WTC11 (cell line): ENCODE results near the gene DOK5. TPM values are rescaled to one million over a fixed set of nuclear protein-coding genes. Genes with fewer than 3 reads are reported as not detected.

Experiments used
- ATAC-seq: fragments of 200-7000 bp; cut with Tn5 transposase; 2 replicates; pipeline ENCODE4 v1.10.0; 2021; ENCODE audit warnings: mild to moderate bottlenecking, moderate library complexity
- CTCF ChIA-PET: fragments of 300-600 bp; sonication (Branson Sonifier 250); formaldehyde crosslinking; loops from one replicate; lab custom pipeline; 2021; ENCODE audit warnings: antibody characterized with exemption; lab: Charles Lee
- POLR2A ChIA-PET: fragments of 350-600 bp; sonication (Branson Sonifier 250); formaldehyde crosslinking; loops from one replicate; lab custom pipeline; 2021; ENCODE audit warnings: antibody characterized with exemption; lab: Charles Lee
- DNase-seq: peaks from one replicate; pipeline ENCODE4 v3.0.0; 2021; ENCODE audit warnings: low spot score
- H3K27ac Mint-ChIP-seq: 2 replicates; pipeline ENCODE4 v1.8.0; 2021; ENCODE audit warnings: mixed read lengths
- H3K27me3 Mint-ChIP-seq: 2 replicates; pipeline ENCODE4 v1.8.0; 2021; ENCODE audit warnings: low read depth, mild to moderate bottlenecking, moderate library complexity, mixed read lengths
- H3K36me3 Mint-ChIP-seq: 2 replicates; pipeline ENCODE4 v1.8.0; 2021; ENCODE audit warnings: mixed read lengths
- H3K4me1 Mint-ChIP-seq: 2 replicates; pipeline ENCODE4 v1.8.0; 2022; ENCODE audit warnings: mixed read lengths
- H3K4me3 Mint-ChIP-seq: 2 replicates; pipeline ENCODE4 v1.8.0; 2021; ENCODE audit warnings: mild to moderate bottlenecking, moderate library complexity, mixed read lengths
- H3K9me3 Mint-ChIP-seq: 2 replicates; pipeline ENCODE4 v1.8.0; 2021; ENCODE audit warnings: mixed read lengths
- ATF2 ChIP-seq: sonication (generic); formaldehyde crosslinking; IDR thresholded peaks from 2 replicates; pipeline ENCODE4 v1.8.1; 2022; ENCODE audit warnings: low read depth, missing genetic modification reagents, borderline replicate concordance
- CDX4 ChIP-seq: fragments of 250-450 bp; sonication (Bioruptor Pico); IDR thresholded peaks from 2 replicates; pipeline ENCODE4 v1.9.0; 2021; ENCODE audit warnings: moderate library complexity, mild to moderate bottlenecking, inconsistent platforms, borderline replicate concordance
- E2F1 ChIP-seq: sonication (generic); formaldehyde crosslinking; IDR thresholded peaks from 2 replicates; pipeline ENCODE4 v1.8.0; 2022; ENCODE audit warnings: mild to moderate bottlenecking, missing genetic modification reagents
- E2F5 ChIP-seq: sonication (generic); formaldehyde crosslinking; IDR thresholded peaks from 2 replicates; pipeline ENCODE4 v1.8.1; 2022; ENCODE audit warnings: mild to moderate bottlenecking, moderate library complexity, missing genetic modification reagents
- ESRRA ChIP-seq: sonication (generic); formaldehyde crosslinking; IDR thresholded peaks from 2 replicates; pipeline ENCODE4 v1.8.1; 2022; ENCODE audit warnings: mild to moderate bottlenecking, missing genetic modification reagents, borderline replicate concordance
- ETV6 ChIP-seq: sonication (generic); formaldehyde crosslinking; IDR thresholded peaks from 2 replicates; pipeline ENCODE4 v1.8.1; 2022; ENCODE audit warnings: mild to moderate bottlenecking, missing genetic modification reagents
- FOXK1 ChIP-seq: sonication (generic); formaldehyde crosslinking; IDR thresholded peaks from 2 replicates; pipeline ENCODE4 v1.8.0; 2022; ENCODE audit warnings: mild to moderate bottlenecking, moderate library complexity, missing genetic modification reagents
- GABPB1 ChIP-seq: sonication (generic); formaldehyde crosslinking; IDR thresholded peaks from 2 replicates; pipeline ENCODE4 v1.8.1; 2023; ENCODE audit warnings: mild to moderate bottlenecking, missing genetic modification reagents
- GTF2I ChIP-seq: fragments of 250-450 bp; sonication (Bioruptor Pico); conservative IDR thresholded peaks from 2 replicates; pipeline ENCODE4 v1.4.0; 2021; ENCODE audit warnings: mild to moderate bottlenecking
- KAT7 ChIP-seq: sonication (generic); formaldehyde crosslinking; IDR thresholded peaks from 2 replicates; pipeline ENCODE4 v1.8.1; 2023; ENCODE audit warnings: missing genetic modification reagents, mild to moderate bottlenecking, borderline replicate concordance
- NR1H2 ChIP-seq: sonication (generic); formaldehyde crosslinking; IDR thresholded peaks from 2 replicates; pipeline ENCODE4 v1.9.0; 2021; ENCODE audit warnings: mild to moderate bottlenecking, moderate library complexity, missing genetic modification reagents
- SMAD3 ChIP-seq: sonication (generic); formaldehyde crosslinking; IDR thresholded peaks from 2 replicates; pipeline ENCODE4 v1.8.0; 2022; ENCODE audit warnings: missing genetic modification reagents, mild to moderate bottlenecking, borderline replicate concordance
- USF2 ChIP-seq: sonication (generic); formaldehyde crosslinking; IDR thresholded peaks from 2 replicates; pipeline ENCODE4 v1.8.1; 2023; ENCODE audit warnings: mild to moderate bottlenecking, missing genetic modification reagents, moderate library complexity
- ZNF138 ChIP-seq: sonication (generic); formaldehyde crosslinking; conservative IDR thresholded peaks from 2 replicates; pipeline ENCODE4 v1.8.1; 2022; ENCODE audit warnings: mild to moderate bottlenecking, moderate library complexity, missing genetic modification reagents
- ZNF219 ChIP-seq: sonication (generic); formaldehyde crosslinking; IDR thresholded peaks from 2 replicates; pipeline ENCODE4 v1.8.0; 2023; ENCODE audit warnings: missing genetic modification reagents, mild to moderate bottlenecking, borderline replicate concordance
- ZNF263 ChIP-seq: sonication (generic); formaldehyde crosslinking; IDR thresholded peaks from 2 replicates; pipeline ENCODE4 v1.8.1; 2022; ENCODE audit warnings: low read depth, mild to moderate bottlenecking, moderate library complexity, missing genetic modification reagents
- ZNF281 ChIP-seq: sonication (generic); formaldehyde crosslinking; IDR thresholded peaks from 2 replicates; pipeline ENCODE4 v1.8.0; 2023; ENCODE audit warnings: mild to moderate bottlenecking, missing genetic modification reagents
- ZNF416 ChIP-seq: fragments of 250-450 bp; sonication (Bioruptor Pico); IDR thresholded peaks from 2 replicates; pipeline ENCODE4 v1.9.0; 2021; ENCODE audit warnings: mild to moderate bottlenecking, inconsistent platforms
- ZNF532 ChIP-seq: fragments of 250-450 bp; sonication (Bioruptor Pico); IDR thresholded peaks from 2 replicates; pipeline ENCODE4 v1.9.0; 2021; ENCODE audit warnings: mild to moderate bottlenecking, borderline replicate concordance
- ZSCAN18 ChIP-seq: fragments of 250-450 bp; sonication (Bioruptor Pico); IDR thresholded peaks from 2 replicates; pipeline ENCODE4 v2.1.2; 2022; ENCODE audit warnings: mild to moderate bottlenecking, moderate library complexity
- total RNA-seq: library from RNA; stranded (reverse); gene quantifications from 3 replicates; pipeline ENCODE4 v1.2.3, GENCODE V29; 2021

DOK5 gene
- total RNA-seq, 1 experiment from 2014 or later: 10.1 TPM

- no peak for TF ChIP-seq ZNF281 (CRISPR knock-in tag)
- no peak for TF ChIP-seq ZSCAN18 (CRISPR knock-in tag)
- TF ChIP-seq, all 79 proteins: peak for 0
Measured at GRCh38 chr20:54651252-54651651, 175.9 kb downstream of the DOK5 start (continued).

- no peak for TF ChIP-seq NR1H2 (CRISPR knock-in tag)
- no peak for TF ChIP-seq GABPB1 (CRISPR knock-in tag)
- no peak for TF ChIP-seq ZNF263
- no peak for TF ChIP-seq E2F5 (CRISPR knock-in tag)
- no peak for TF ChIP-seq ATF2 (CRISPR knock-in tag)
- no peak for TF ChIP-seq SMAD3 (CRISPR knock-in tag)
- TF ChIP-seq FOXK1 (CRISPR knock-in tag): no peak
- TF ChIP-seq KAT7: no peak
- no peak for TF ChIP-seq USF2 (CRISPR knock-in tag)
- no peak for TF ChIP-seq ETV6
- TF ChIP-seq ZNF138 (CRISPR knock-in tag): no peak
- TF ChIP-seq GTF2I: no peak
- TF ChIP-seq ZNF416 (CRISPR knock-in tag): no peak
- Mint-ChIP-seq H3K4me3 (no peak overlapping the region), H3K9me3 (0 out of 2 replicates have a peak, but pooled peaks cover 3% of the 10 kb centered on the region), H3K4me1 (no peaks in the 10 kb centered on the region), H3K27me3 (no peaks in the 10 kb centered on the region), H3K36me3 (no peaks in the 10 kb centered on the region), H3K27ac (no peak overlapping the region)
- CTCF ChIA-PET: interaction anchor here (1.3 kb wide), 1 partner anchor 14 kb away, joined by 3 read pairs; no protein-coding TSS in a partner anchor
- POLR2A ChIA-PET: no interaction called here
- ATAC-seq: no peak
- DNase-seq: no peak
Measured at GRCh38 chr20:54654450-54654849, 179.1 kb downstream of the DOK5 start.

GRCh38 chr20:54657268-54657826, 182.0 kb downstream of the DOK5 start:
- peaks cover 16% of the 10 kb centered on the region for H3K4me1 Mint-ChIP-seq
- CTCF ChIA-PET: interaction anchor here (1.3 kb wide), 1 partner anchor 560 kb away, joined by 3 read pairs; no protein-coding TSS in a partner anchor
- TF ChIP-seq ESRRA (CRISPR knock-in tag): no peak
- no peak for TF ChIP-seq ZNF532 (CRISPR knock-in tag)
- TF ChIP-seq E2F1: no peak
- no peak for TF ChIP-seq CDX4
- TF ChIP-seq ZNF219 (CRISPR knock-in tag): no peak

More at GRCh38 chr20:54657268-54657826, 182.0 kb downstream of the DOK5 start:
- 0 out of 2 replicates have a peak, but pooled peaks cover 3% of the 10 kb centered on the region for H3K9me3 Mint-ChIP-seq
- no peak overlapping the region for H3K27ac Mint-ChIP-seq
- peaks cover 19% of the 10 kb centered on the region for H3K27me3 Mint-ChIP-seq
- ATAC-seq: no peak; the same call in 1 of the 2 replicates
- DNase-seq: no peak
- POLR2A ChIA-PET: no interaction called here
- H3K36me3 Mint-ChIP-seq: no peaks in the 10 kb centered on the region
- no peak overlapping the region for H3K4me3 Mint-ChIP-seq
